IMR-90 (cell line): ENCODE measurements around the gene PIK3CB. TPM values are rescaled to one million over a fixed set of nuclear protein-coding genes. Genes with fewer than 3 reads are reported as not detected.

Experiments
- ATAC-seq: fragments of 200-7000 bp; cut with Tn5 transposase; 2 replicates; pipeline ENCODE4 v1.9.1; 2020; ENCODE audit warnings: low read depth, mild to moderate bottlenecking, moderate library complexity
- BruUV-seq: library from RNA; stranded (reverse); fragments of 400-500 nt; replicated peaks from 2 replicates; lab custom pipeline; 2021; lab: Mats Ljungman, UMichigan
- CTCF ChIA-PET: fragments of 300-600 bp; formaldehyde crosslinking; extraction: SDS; loops from one replicate; lab custom pipeline; 2021; ENCODE audit warnings: antibody characterized with exemption; lab: Yijun Ruan, JAX
- POLR2A ChIA-PET: fragments of 300-600 bp; sonication (Branson Sonifier 250); formaldehyde crosslinking; loops from one replicate; lab custom pipeline; 2022; ENCODE audit warnings: antibody characterized with exemption; ENCODE audit not compliant: unreplicated experiment; lab: Charles Lee
- DNase-seq: peaks from one replicate; pipeline ENCODE4 v3.0.0; 2013
- H2AFZ ChIP-seq: replicated peaks from 2 replicates; pipeline ENCODE3; 2013; ENCODE audit warnings: low read length, mild to moderate bottlenecking; ENCODE audit not compliant: poor library complexity
- H2AK5ac ChIP-seq: 2 replicates; pipeline ENCODE4 v1.6.1; 2013; ENCODE audit warnings: low read depth, low read length, inconsistent platforms
- H2AK9ac ChIP-seq: replicated peaks from 2 replicates; pipeline ENCODE3; 2013; ENCODE audit warnings: mild to moderate bottlenecking, low read depth, low read length, moderate library complexity; ENCODE audit not compliant: poor library complexity
- H2BK120ac ChIP-seq: 2 replicates; pipeline ENCODE4 v1.6.1; 2013; ENCODE audit warnings: low read depth, low read length, inconsistent platforms
- H2BK15ac ChIP-seq: 3 replicates; pipeline ENCODE4 v1.6.1; 2013; ENCODE audit warnings: low read depth, low read length, inconsistent platforms
- H2BK20ac ChIP-seq: 2 replicates; pipeline ENCODE4 v1.6.1; 2013; ENCODE audit warnings: low read depth, mild to moderate bottlenecking, inconsistent platforms, low read length, moderate library complexity
- H2BK5ac ChIP-seq: 2 replicates; pipeline ENCODE4 v1.6.1; 2013; ENCODE audit warnings: mild to moderate bottlenecking, low read depth, low read length, inconsistent platforms; ENCODE audit not compliant: poor library complexity, severe bottlenecking
- H3K14ac ChIP-seq: replicated peaks from 2 replicates; pipeline ENCODE4 v1.6.1; 2013; ENCODE audit warnings: low read depth, low read length, inconsistent platforms
- H3K18ac ChIP-seq: 2 replicates; pipeline ENCODE4 v1.6.1; 2013; ENCODE audit warnings: low read depth, low read length, control low read depth
- H3K23ac ChIP-seq: 2 replicates; pipeline ENCODE4 v1.6.1; 2013; ENCODE audit warnings: low read depth, low read length, inconsistent platforms
- H3K27ac ChIP-seq: 2 replicates; pipeline ENCODE4 v1.5.1; 2013; ENCODE audit warnings: mild to moderate bottlenecking, control low read depth, low read length; ENCODE audit not compliant: insufficient read depth
- H3K27me3 ChIP-seq: 2 replicates; pipeline ENCODE4 v1.6.1; 2013; ENCODE audit warnings: low read length; ENCODE audit not compliant: control insufficient read depth, insufficient read depth
- H3K36me3 ChIP-seq: 2 replicates; pipeline ENCODE4 v1.6.1; 2013; ENCODE audit warnings: low read length, mixed read lengths; ENCODE audit not compliant: control insufficient read depth, insufficient read depth
- H3K4ac ChIP-seq: 2 replicates; pipeline ENCODE4 v1.6.1; 2013; ENCODE audit warnings: low read depth, low read length, inconsistent platforms
- H3K4me1 ChIP-seq: 2 replicates; pipeline ENCODE4 v1.6.1; 2013; ENCODE audit warnings: low read length, mixed read lengths; ENCODE audit not compliant: control insufficient read depth, insufficient read depth
- H3K4me2 ChIP-seq: 2 replicates; pipeline ENCODE4 v1.6.1; 2013; ENCODE audit warnings: low read depth, mild to moderate bottlenecking, control low read depth, low read length, moderate library complexity
- H3K4me3 ChIP-seq: 2 replicates; pipeline ENCODE4 v1.5.1; 2013; ENCODE audit warnings: low read depth, mild to moderate bottlenecking, control low read depth, low read length, moderate library complexity; ENCODE audit not compliant: insufficient read depth
- H3K56ac ChIP-seq: 2 replicates; pipeline ENCODE4 v1.6.1; 2013; ENCODE audit warnings: low read length, inconsistent platforms; ENCODE audit not compliant: insufficient read depth; ENCODE audit errors: extremely low read depth
- H3K79me1 ChIP-seq, 2 experiments: 2 replicates each; pipeline ENCODE4 v1.6.1; 2013; ENCODE audit warnings: low read length in 2 of 2, inconsistent platforms in 1 of 2, low read depth in 1 of 2
- H3K9ac ChIP-seq: 2 replicates; pipeline ENCODE4 v1.6.1; 2013; ENCODE audit warnings: low read depth, low read length, control low read depth
- H3K9me1 ChIP-seq: 2 replicates; pipeline ENCODE4 v1.6.1; 2013; ENCODE audit warnings: low read length, inconsistent platforms; ENCODE audit not compliant: insufficient read depth
- H3K9me3 ChIP-seq: 2 replicates; pipeline ENCODE4 v1.6.1; 2013; ENCODE audit warnings: low read length; ENCODE audit not compliant: control insufficient read depth, insufficient read depth
- H4K20me1 ChIP-seq: 2 replicates; pipeline ENCODE4 v1.6.1; 2013; ENCODE audit warnings: low read length, inconsistent platforms; ENCODE audit not compliant: insufficient read depth
- H4K5ac ChIP-seq: 2 replicates; pipeline ENCODE4 v1.6.1; 2013; ENCODE audit warnings: mild to moderate bottlenecking, low read depth, low read length, control low read depth
- H4K8ac ChIP-seq, 2 experiments: 2 replicates each; pipeline ENCODE4 v1.6.1; 2013; ENCODE audit warnings: low read depth in 2 of 2, low read length in 2 of 2, control low read depth in 1 of 2, inconsistent platforms in 1 of 2
- H4K91ac ChIP-seq: 2 replicates; pipeline ENCODE4 v1.6.1; 2013; ENCODE audit warnings: low read depth, low read length, inconsistent platforms; ENCODE audit not compliant: insufficient read depth
- BHLHE40 ChIP-seq: fragments of 150-350 bp; IDR thresholded peaks from 2 replicates; pipeline ENCODE4 v1.6.1; 2016; ENCODE audit warnings: mild to moderate bottlenecking, low read depth, low read length
- CEBPB ChIP-seq: IDR thresholded peaks from 2 replicates; pipeline ENCODE4 v1.6.1; 2012; ENCODE audit warnings: low read depth, low read length, improper control_type of control experiment
- CHD1 ChIP-seq: IDR thresholded peaks from 2 replicates; pipeline ENCODE4 v1.6.1; 2012; ENCODE audit warnings: low read depth, low read length, improper control_type of control experiment
- FOS ChIP-seq: fragments of 150-350 bp; IDR thresholded peaks from 2 replicates; pipeline ENCODE4 v1.6.1; 2016; ENCODE audit warnings: low read depth, low read length
- MAFK ChIP-seq: IDR thresholded peaks from 2 replicates; pipeline ENCODE4 v1.6.1; 2012; ENCODE audit warnings: low read depth, low read length, improper control_type of control experiment
- MAZ ChIP-seq: IDR thresholded peaks from 2 replicates; pipeline ENCODE4 v1.6.1; 2012; ENCODE audit warnings: low read depth, mild to moderate bottlenecking, low read length, improper control_type of control experiment, moderate library complexity, borderline replicate concordance
- MXI1 ChIP-seq: IDR thresholded peaks from 2 replicates; pipeline ENCODE4 v1.6.1; 2012; ENCODE audit warnings: low read depth, mild to moderate bottlenecking, low read length, moderate library complexity, borderline replicate concordance
- NFE2L2 ChIP-seq: fragments of 150-350 bp; IDR thresholded peaks from 2 replicates; pipeline ENCODE4 v1.6.1; 2016; ENCODE audit warnings: low read depth, mild to moderate bottlenecking, low read length
- POLR2A ChIP-seq: IDR thresholded peaks from 2 replicates; pipeline ENCODE4 v1.6.1; 2012; ENCODE audit warnings: mild to moderate bottlenecking, low read depth, low read length
- RAD21 ChIP-seq: IDR thresholded peaks from 2 replicates; pipeline ENCODE4 v1.6.1; 2012; ENCODE audit warnings: low read length, improper control_type of control experiment
- RCOR1 ChIP-seq: IDR thresholded peaks from 2 replicates; pipeline ENCODE4 v1.6.1; 2012; ENCODE audit warnings: mild to moderate bottlenecking, low read length, improper control_type of control experiment; ENCODE audit not compliant: insufficient replicate concordance
- RFX5 ChIP-seq: IDR thresholded peaks from 2 replicates; pipeline ENCODE4 v1.8.0; 2012; ENCODE audit warnings: low read depth, mild to moderate bottlenecking, low read length, moderate library complexity
- SMC3 ChIP-seq: fragments of 150-350 bp; IDR thresholded peaks from 2 replicates; pipeline ENCODE4 v1.6.1; 2016; ENCODE audit warnings: low read depth, mild to moderate bottlenecking, antibody characterized with exemption, low read length, moderate library complexity
- WGBS, 2 experiments: methylation state at CpG; one replicate each; pipeline versions ENCODE4 v1.1.5 to v1.1.7; 2013; ENCODE audit warnings: missing lambda C conversion rate in 2 of 2; ENCODE audit not compliant: insufficient read length in 1 of 2; ENCODE audit errors: extremely low coverage in 2 of 2; 5-methylcytosine and 5-hydroxymethylcytosine counted together
- dilution Hi-C: fragments of 300-500 bp; cut with HindIII; formaldehyde crosslinking; loops from one replicate; pipeline ENCODE4 v1.14.3; 2018; ENCODE audit warnings: low sequenced_read_pairs; ENCODE audit not compliant: unreplicated experiment
- in situ Hi-C: fragments of 300-500 bp; cut with MboI; formaldehyde crosslinking; loops from 3 replicates; pipeline ENCODE4 v1.14.3; 2019; ENCODE audit warnings: low sequenced_read_pairs, inconsistent platforms, mixed read lengths
- intact Hi-C: fragments of 100-400 bp; cut with micrococcal nuclease; formaldehyde crosslinking; loops from 2 replicates; pipeline ENCODE4 v1.10.0; 2022
- polyA plus RNA-seq, 3 experiments: library from polyadenylated mRNA; depleted of rRNA; stranded (reverse); fragments of >200 nt; gene quantifications; 2 replicates each; pipeline ENCODE4 v1.2.3, GENCODE V29; 2012; ENCODE audit warnings: low replicate concordance in 1 of 3
- total RNA-seq: library from RNA; depleted of rRNA; stranded (reverse); fragments of >200 nt; gene quantifications from 2 replicates; pipeline ENCODE4 v1.2.3, GENCODE V29; 2012
- TF ChIP-seq, protein P1 (sequence below): conservative IDR thresholded peaks from 2 replicates; pipeline ENCODE4 v1.5.1; 2012; ENCODE audit warnings: mild to moderate bottlenecking, low read depth, low read length, improper control_type of control experiment
- TF ChIP-seq, protein P2 (sequence below): fragments of 150-350 bp; IDR thresholded peaks from 2 replicates; pipeline ENCODE4 v1.6.1; 2016; ENCODE audit warnings: low read depth, mild to moderate bottlenecking, low read length, moderate library complexity, borderline replicate concordance
- TF ChIP-seq, protein P3 (sequence below): fragments of 150-350 bp; IDR thresholded peaks from 2 replicates; pipeline ENCODE4 v1.6.1; 2017; ENCODE audit warnings: mild to moderate bottlenecking, antibody characterized with exemption, low read length, low read depth

PIK3CB gene
- total and polyA plus RNA-seq, 2 of the 4 experiments (the other 2 are of a cell fraction), result 6.3 to 6.8 TPM

DNA sequence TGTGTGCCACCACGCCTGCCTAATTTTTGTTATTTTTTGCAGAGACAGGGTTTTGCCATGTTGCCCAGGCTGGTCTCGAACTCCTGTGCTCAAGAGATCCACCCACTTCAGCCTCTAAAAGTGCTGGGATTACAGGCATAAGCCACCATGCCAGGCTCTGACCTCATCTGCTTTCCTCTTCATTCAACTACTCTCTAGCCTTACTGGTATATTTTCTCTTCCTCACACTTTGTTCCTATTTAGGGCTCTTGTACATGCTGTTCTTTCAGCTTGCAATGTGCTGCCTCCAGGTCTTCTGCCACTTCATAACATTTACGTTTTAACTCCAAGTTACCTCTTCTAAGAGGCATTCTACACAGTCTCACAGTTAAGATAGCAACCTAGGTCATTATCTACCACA is 34.9 kb downstream of the PIK3CB start:
- ATAC-seq (no peak), DNase-seq (no peak)
- Histone ChIP-seq H3K4me2 (no peak overlapping the region), H4K8ac (no peak overlapping the region), H2AK9ac (no peak overlapping the region), H3K14ac (no peak overlapping the region), H2AFZ (no peak overlapping the region), H4K91ac (no peak overlapping the region), H3K79me1 (peaks cover 16 to 41% of the 10 kb centered on the region in 2 experiments), H4K20me1 (0 out of 2 replicates have a peak, but pooled peaks cover 12% of the 10 kb centered on the region), H2BK5ac (no peak overlapping the region), H2BK120ac (no peak overlapping the region), H4K5ac (no peak overlapping the region), H3K18ac (no peak overlapping the region), H3K36me3 (no peaks in the 10 kb centered on the region), H3K56ac (no peak overlapping the region), H3K4me3 (no peak overlapping the region), H3K27me3 (no peaks in the 10 kb centered on the region), H2AK5ac (no peak overlapping the region), H3K9ac (no peak overlapping the region), H2BK20ac (no peak overlapping the region), H3K23ac (no peak overlapping the region), H3K9me1 (no peaks in the 10 kb centered on the region), H3K9me3 (no peaks in the 10 kb centered on the region), H3K4me1 (0 out of 2 replicates have a peak, but pooled peaks cover 2% of the 10 kb centered on the region), H3K27ac (no peak overlapping the region), H3K4ac (no peak overlapping the region), H2BK15ac (no peak overlapping the region)
- WGBS, 2 experiments, result no CpG with 5 or more reads among the region's 3 CpGs
- dilution Hi-C loops (no loop called here), intact Hi-C loops (no loop called here), in situ Hi-C loops (no loop called here)
- no TSS peak for BruUV-seq
- ChIA-PET CTCF (no interaction called here), POLR2A (no interaction called here)
- no peak for TF ChIP-seq MAZ
- TF ChIP-seq, protein P1, sequence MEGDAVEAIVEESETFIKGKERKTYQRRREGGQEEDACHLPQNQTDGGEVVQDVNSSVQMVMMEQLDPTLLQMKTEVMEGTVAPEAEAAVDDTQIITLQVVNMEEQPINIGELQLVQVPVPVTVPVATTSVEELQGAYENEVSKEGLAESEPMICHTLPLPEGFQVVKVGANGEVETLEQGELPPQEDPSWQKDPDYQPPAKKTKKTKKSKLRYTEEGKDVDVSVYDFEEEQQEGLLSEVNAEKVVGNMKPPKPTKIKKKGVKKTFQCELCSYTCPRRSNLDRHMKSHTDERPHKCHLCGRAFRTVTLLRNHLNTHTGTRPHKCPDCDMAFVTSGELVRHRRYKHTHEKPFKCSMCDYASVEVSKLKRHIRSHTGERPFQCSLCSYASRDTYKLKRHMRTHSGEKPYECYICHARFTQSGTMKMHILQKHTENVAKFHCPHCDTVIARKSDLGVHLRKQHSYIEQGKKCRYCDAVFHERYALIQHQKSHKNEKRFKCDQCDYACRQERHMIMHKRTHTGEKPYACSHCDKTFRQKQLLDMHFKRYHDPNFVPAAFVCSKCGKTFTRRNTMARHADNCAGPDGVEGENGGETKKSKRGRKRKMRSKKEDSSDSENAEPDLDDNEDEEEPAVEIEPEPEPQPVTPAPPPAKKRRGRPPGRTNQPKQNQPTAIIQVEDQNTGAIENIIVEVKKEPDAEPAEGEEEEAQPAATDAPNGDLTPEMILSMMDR, result no peak
- no peak for TF ChIP-seq RCOR1
- TF ChIP-seq SMC3, result no peak
- TF ChIP-seq POLR2A, result no peak
- TF ChIP-seq MXI1, result no peak
- TF ChIP-seq CEBPB, result no peak
- no peak for TF ChIP-seq BHLHE40
- TF ChIP-seq, protein P2, sequence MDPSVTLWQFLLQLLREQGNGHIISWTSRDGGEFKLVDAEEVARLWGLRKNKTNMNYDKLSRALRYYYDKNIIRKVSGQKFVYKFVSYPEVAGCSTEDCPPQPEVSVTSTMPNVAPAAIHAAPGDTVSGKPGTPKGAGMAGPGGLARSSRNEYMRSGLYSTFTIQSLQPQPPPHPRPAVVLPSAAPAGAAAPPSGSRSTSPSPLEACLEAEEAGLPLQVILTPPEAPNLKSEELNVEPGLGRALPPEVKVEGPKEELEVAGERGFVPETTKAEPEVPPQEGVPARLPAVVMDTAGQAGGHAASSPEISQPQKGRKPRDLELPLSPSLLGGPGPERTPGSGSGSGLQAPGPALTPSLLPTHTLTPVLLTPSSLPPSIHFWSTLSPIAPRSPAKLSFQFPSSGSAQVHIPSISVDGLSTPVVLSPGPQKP, result no peak
- TF ChIP-seq, protein P3, sequence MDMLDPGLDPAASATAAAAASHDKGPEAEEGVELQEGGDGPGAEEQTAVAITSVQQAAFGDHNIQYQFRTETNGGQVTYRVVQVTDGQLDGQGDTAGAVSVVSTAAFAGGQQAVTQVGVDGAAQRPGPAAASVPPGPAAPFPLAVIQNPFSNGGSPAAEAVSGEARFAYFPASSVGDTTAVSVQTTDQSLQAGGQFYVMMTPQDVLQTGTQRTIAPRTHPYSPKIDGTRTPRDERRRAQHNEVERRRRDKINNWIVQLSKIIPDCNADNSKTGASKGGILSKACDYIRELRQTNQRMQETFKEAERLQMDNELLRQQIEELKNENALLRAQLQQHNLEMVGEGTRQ, result no peak
- no peak for TF ChIP-seq RFX5
- TF ChIP-seq CHD1, result no peak
- TF ChIP-seq FOS, result no peak
- TF ChIP-seq NFE2L2, result no peak
- no peak for TF ChIP-seq MAFK
- no peak for TF ChIP-seq RAD21
